Head of caudate nucleus (tissue), 42 donors: ENCODE results near the gene KCNJ18.
"Not testable (repeated sequence)": the region's sequence is repeated elsewhere in the genome, so short reads cannot be mapped to it uniquely, and the experiment has no call there.

Experiments used
- DNase-seq, 42 donors: peaks; one replicate each; pipeline versions ENCODE4 v3.0.0 to v3.0.0-alpha.2; 2020 to 2021; ENCODE audit warnings: mixed read lengths in 7 of 42
- intact Hi-C: fragments of 100-400 bp; cut with DNase I; formaldehyde crosslinking; loops from one replicate; pipeline ENCODE4 v1.15.0; 2022

Gene KCNJ18

GRCh38 chr17:21698437-21699075, 6.2 kb downstream of the KCNJ18 start:
- intact Hi-C loops: not testable (repeated sequence)
- DNase-seq: peak in 1 of 42 donors; percentile 18

- DNase-seq, intact Hi-C loops: not testable (repeated sequence)
Observed at GRCh38 chr17:21699124-21699523, 6.8 kb downstream of the KCNJ18 start.

GRCh38 chr17:21699573-21700236, 7.4 kb downstream of the KCNJ18 start:
- DNase-seq: peak in 1 of 42 donors; percentile 15
- intact Hi-C loops: not testable (repeated sequence)

- DNase-seq: peak in 1 of 42 donors; percentile 30
- intact Hi-C loops: not testable (repeated sequence)
Observed at GRCh38 chr17:21701090-21701489, 8.8 kb downstream of the KCNJ18 start.

GRCh38 chr17:21702029-21702428, 9.7 kb downstream of the KCNJ18 start:
- peak in 1 of 42 donors; percentile 15 for DNase-seq
- intact Hi-C loops: not testable (repeated sequence)

GRCh38 chr17:21702521-21702920, 10.2 kb downstream of the KCNJ18 start:
- intact Hi-C loops: not testable (repeated sequence)
- DNase-seq: peak in 1 of 42 donors; percentile 28

GRCh38 chr17:21702940-21703640, 10.8 kb downstream of the KCNJ18 start:
- intact Hi-C loops: not testable (repeated sequence)
- peak in 1 of 42 donors; percentile 9 for DNase-seq

GRCh38 chr17:21703891-21704872, 11.9 kb downstream of the KCNJ18 start:
- DNase-seq: peak in 1 of 42 donors; percentile 35
- intact Hi-C loops: not testable (repeated sequence)

GRCh38 chr17:21705021-21705601, 12.8 kb downstream of the KCNJ18 start:
- intact Hi-C loops: no loop called here
- DNase-seq: peak in 1 of 42 donors; percentile 33

- intact Hi-C loops: not testable (repeated sequence)
- peak in 1 of 42 donors; percentile 13 for DNase-seq
Observed at GRCh38 chr17:21705746-21706145, 13.4 kb downstream of the KCNJ18 start.

GRCh38 chr17:21706546-21706945, 14.2 kb downstream of the KCNJ18 start:
- DNase-seq: peak in 1 of 42 donors; percentile 30
- intact Hi-C loops: not testable (repeated sequence)

- intact Hi-C loops: not testable (repeated sequence)
- DNase-seq: peak in 2 of 42 donors; percentile 23
Observed at GRCh38 chr17:21707131-21707530, 14.8 kb downstream of the KCNJ18 start.

- DNase-seq, intact Hi-C loops: not testable (repeated sequence)
Observed at GRCh38 chr17:21707711-21708611, 15.6 kb downstream of the KCNJ18 start.

- intact Hi-C loops, DNase-seq: not testable (repeated sequence)
Observed at GRCh38 chr17:21708612-21709535, 16.6 kb downstream of the KCNJ18 start.

- intact Hi-C loops, DNase-seq: not testable (repeated sequence)
Observed at GRCh38 chr17:21709994-21710393, 17.7 kb downstream of the KCNJ18 start.

- intact Hi-C loops, DNase-seq: not testable (repeated sequence)
Observed at GRCh38 chr17:21710486-21710885, 18.2 kb downstream of the KCNJ18 start.
